WTC11 (cell line): Measurements from ENCODE around the gene HS1BP3.

Experiments
- ESRRA ChIP-seq: sonication (generic); formaldehyde crosslinking; IDR thresholded peaks from 2 replicates; pipeline ENCODE4 v1.8.1; 2022; ENCODE audit warnings: mild to moderate bottlenecking, missing genetic modification reagents, borderline replicate concordance
- ETV6 ChIP-seq: sonication (generic); formaldehyde crosslinking; IDR thresholded peaks from 2 replicates; pipeline ENCODE4 v1.8.1; 2022; ENCODE audit warnings: mild to moderate bottlenecking, missing genetic modification reagents
- HMGA2 ChIP-seq: fragments of 250-450 bp; sonication (Bioruptor Pico); IDR thresholded peaks from 2 replicates; pipeline ENCODE4 v1.4.0; 2021; ENCODE audit warnings: mild to moderate bottlenecking, moderate library complexity
- ZNF138 ChIP-seq: sonication (generic); formaldehyde crosslinking; conservative IDR thresholded peaks from 2 replicates; pipeline ENCODE4 v1.8.1; 2022; ENCODE audit warnings: mild to moderate bottlenecking, moderate library complexity, missing genetic modification reagents
- TF ChIP-seq, protein P1 (sequence below): fragments of 200-600 bp; IDR thresholded peaks from 2 replicates; pipeline ENCODE4 v1.8.0; 2022; ENCODE audit warnings: antibody characterized with exemption
- TF ChIP-seq, protein P2 (sequence below): sonication (generic); formaldehyde crosslinking; IDR thresholded peaks from 2 replicates; pipeline ENCODE4 v1.8.1; 2023; ENCODE audit warnings: mild to moderate bottlenecking, missing genetic modification reagents

DNA sequence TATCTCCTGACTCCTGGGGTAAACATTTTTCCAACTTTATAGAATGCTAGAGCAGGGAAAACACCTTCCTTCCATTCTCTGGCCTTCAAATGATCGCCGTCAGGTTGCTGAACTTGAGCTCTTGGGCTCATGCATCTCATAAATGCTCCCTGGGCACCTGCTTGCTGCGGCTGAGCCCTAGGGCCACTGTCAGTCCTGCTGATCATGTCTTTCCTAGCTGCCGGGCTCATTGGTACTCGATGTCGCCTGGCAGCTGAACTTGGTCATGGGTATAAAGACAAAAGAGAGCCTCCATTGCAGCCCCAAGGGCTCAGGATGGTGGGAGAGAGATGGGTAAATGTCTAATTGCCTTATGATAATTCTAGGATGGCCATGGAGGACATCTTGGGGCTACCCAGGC lies 80.6 kb downstream of the HS1BP3 start:
- TF ChIP-seq ZNF138 (CRISPR knock-in tag) (no peak), ETV6 (no peak), HMGA2 (CRISPR knock-in tag) (no peak), ESRRA (CRISPR knock-in tag) (no peak)
- TF ChIP-seq, protein P1, sequence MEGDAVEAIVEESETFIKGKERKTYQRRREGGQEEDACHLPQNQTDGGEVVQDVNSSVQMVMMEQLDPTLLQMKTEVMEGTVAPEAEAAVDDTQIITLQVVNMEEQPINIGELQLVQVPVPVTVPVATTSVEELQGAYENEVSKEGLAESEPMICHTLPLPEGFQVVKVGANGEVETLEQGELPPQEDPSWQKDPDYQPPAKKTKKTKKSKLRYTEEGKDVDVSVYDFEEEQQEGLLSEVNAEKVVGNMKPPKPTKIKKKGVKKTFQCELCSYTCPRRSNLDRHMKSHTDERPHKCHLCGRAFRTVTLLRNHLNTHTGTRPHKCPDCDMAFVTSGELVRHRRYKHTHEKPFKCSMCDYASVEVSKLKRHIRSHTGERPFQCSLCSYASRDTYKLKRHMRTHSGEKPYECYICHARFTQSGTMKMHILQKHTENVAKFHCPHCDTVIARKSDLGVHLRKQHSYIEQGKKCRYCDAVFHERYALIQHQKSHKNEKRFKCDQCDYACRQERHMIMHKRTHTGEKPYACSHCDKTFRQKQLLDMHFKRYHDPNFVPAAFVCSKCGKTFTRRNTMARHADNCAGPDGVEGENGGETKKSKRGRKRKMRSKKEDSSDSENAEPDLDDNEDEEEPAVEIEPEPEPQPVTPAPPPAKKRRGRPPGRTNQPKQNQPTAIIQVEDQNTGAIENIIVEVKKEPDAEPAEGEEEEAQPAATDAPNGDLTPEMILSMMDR, result no peak
- TF ChIP-seq, protein P2, sequence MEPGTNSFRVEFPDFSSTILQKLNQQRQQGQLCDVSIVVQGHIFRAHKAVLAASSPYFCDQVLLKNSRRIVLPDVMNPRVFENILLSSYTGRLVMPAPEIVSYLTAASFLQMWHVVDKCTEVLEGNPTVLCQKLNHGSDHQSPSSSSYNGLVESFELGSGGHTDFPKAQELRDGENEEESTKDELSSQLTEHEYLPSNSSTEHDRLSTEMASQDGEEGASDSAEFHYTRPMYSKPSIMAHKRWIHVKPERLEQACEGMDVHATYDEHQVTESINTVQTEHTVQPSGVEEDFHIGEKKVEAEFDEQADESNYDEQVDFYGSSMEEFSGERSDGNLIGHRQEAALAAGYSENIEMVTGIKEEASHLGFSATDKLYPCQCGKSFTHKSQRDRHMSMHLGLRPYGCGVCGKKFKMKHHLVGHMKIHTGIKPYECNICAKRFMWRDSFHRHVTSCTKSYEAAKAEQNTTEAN (CRISPR knock-in tag), result no peak
